Activated T-helper 1 cell treated with anti-CD3 and anti-CD28 coated beads, Interleukin-2, amount 50 U/mL, for 16 hours (primary cell): ENCODE data around the gene FEM1B.

Experiments
- DNase-seq, 2 donors: peaks; one replicate each; pipeline ENCODE4 v3.0.0-alpha.2; 2020; ENCODE audit warnings: low read depth in 1 of 2, low spot score in 1 of 2

Gene FEM1B

DNA sequence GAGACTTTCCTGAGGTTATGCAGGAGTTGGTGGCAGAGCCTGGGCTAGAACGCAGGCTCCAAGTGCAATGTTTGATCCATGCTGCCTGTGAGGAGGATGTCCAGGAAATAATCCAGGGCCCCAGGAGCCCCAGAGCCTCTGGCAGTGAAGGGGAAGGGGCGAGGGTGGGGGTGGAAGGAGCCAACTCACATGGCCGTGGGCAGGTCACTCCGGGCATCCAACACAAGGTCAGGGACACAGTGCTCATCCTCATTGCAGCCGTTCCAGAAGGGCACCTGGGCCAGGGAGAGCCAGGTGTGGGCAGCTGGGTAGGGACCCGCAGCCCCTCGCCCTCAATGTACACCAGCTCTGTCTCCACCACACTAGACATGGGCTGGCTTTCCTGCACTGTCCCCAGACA is 43.7 kb downstream of the FEM1B start:
- DNase-seq, result no peak

DNA sequence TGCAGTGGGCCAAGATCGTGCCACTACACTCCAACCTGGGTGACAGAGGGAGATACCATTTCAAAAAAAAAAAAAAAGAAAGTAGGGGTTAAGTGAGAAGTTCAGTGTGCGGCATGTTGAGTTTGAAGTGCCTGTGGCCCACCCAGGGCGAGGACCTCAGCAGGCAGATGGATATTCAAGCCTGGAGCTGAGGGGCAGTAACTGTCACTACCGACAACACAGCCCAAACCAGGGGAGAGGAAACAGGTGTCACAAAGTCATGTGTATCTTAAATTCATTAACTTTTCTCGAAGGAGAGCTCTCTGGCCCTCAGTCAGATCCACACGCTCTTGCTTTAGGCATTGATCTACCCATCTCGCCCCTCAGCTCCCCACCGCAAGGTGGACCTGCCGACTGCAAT is 45.3 kb downstream of the FEM1B start:
- no peak for DNase-seq

DNA sequence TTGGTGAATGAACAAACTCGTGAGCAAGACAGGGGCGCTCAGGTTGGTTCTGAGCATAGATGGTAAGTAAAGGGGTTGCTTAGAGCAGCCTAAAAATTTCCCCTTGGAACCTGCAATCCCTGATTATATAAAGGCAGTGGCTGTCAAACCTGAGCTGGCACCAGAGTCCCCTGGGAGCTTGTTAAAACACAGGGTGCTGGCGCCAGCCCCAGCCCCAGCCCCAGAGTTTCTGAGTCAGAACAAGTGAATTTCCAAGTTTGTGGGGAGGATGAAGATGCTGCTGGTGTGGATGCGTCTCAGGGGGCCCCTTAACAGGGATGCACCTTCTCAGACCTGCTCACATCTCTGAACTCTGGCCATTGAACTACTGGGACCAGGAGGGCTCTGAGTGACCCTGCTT is 48.2 kb downstream of the FEM1B start:
- no peak for DNase-seq

GRCh38 chr15:68326711-68327354 is 49.3 kb downstream of the FEM1B start:
- DNase-seq, result no peak

DNA sequence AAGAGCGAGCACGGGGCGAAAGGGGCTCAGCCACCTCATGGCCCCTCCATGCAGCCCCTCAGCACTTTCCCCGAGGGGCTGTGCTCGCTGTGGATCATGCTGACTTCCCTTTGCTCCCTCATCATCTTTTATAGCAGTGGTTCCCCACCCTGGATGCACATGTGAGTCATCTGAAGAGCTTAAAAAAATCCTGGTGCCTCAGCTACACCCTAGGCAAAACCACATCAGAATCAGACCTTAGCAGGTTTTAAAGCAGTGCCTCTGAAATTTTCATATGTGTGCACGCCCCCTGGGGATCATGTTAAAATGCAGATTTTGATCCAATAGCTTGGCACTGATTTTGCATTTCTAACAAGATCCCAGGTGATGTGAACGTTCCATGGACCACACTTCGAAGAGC is 50.9 kb downstream of the FEM1B start:
- DNase-seq, result no peak

DNA sequence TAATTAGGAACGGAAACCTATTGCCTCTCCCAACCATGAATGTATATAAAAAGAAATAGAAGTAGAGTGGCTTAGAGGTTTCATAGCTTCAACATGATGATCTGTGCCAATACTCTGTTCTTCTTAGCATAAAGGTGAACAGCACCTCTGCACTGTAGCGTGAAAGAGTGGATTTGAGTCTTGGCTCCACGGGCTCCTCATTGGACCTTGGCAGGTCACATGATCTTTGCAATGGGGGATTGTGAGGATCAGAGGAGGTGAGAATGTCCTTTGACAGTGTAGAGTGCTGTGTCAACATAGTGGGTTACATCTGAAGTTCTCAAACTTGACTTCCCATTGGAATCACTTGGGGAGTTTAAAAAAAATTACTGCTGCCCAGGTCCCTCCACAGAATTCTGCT is 51.4 kb downstream of the FEM1B start:
- no peak for DNase-seq

GRCh38 chr15:68330416-68330815 is 52.9 kb downstream of the FEM1B start:
- DNase-seq, result no peak

DNA sequence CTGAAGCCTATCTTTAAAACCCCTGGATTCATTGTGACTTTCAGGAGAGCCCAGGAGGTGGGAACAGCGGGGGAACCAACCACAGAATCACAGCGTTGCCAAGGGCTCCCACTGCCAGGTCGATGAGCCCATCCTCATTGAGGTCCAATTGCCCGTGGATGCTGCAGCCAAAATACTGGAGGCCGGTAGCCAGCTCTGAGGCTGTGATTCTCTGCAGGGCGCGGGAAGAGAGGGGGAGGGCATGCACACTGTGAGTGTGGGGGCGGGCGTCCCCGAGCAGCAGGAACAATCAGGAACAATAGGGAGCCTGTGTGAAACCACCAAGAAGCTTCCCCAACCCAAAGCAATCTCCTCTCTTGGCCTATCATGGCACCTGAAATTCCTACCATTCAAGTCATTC is 53.4 kb downstream of the FEM1B start:
- no peak for DNase-seq

DNA sequence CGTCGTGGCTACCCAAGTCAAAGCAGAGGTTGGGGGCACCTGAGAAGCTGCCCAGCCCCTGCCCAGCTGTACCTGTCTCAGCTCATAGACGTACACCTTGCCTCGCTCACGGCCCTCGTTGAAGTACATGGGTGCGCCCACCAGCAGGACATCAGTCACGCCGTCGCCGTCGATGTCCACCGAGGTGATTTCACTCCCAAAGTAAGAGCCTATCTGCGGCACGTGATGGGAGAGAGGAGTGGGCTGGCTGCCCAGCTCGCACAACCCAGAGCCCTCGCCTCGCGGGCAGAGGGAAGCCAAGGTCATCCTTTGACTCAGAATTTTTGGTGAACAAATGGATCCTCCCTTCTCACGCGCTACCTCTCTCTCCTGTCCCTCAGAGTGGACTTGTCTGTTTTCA is 54.7 kb downstream of the FEM1B start:
- DNase-seq, result no peak

- no peak for DNase-seq
Measured at GRCh38 chr15:68333775-68334470, 56.4 kb downstream of the FEM1B start.

- no peak for DNase-seq
Measured at GRCh38 chr15:68334661-68335124, 57.1 kb downstream of the FEM1B start.

DNA sequence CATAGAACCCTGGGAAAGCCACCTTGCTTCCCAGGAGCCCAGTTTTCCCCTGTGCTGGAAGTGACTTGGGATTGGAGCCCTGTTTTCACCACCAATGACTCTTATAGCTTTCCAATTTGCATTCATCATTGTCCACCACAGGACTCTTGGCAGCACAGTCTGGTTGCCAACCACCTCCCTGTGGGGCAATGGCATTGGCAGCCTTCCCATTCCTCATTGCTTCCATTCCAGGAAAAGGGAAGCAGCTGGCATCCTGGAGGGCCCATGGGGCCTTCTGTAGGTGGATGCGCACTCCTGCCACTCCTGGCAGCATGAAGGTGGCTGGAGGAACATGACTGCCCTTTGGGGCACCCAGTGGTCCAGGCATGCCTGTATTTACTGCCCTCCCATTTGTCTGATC is 57.7 kb downstream of the FEM1B start:
- DNase-seq, result no peak

GRCh38 chr15:68335655-68336054 is 58.1 kb downstream of the FEM1B start:
- no peak for DNase-seq

DNA sequence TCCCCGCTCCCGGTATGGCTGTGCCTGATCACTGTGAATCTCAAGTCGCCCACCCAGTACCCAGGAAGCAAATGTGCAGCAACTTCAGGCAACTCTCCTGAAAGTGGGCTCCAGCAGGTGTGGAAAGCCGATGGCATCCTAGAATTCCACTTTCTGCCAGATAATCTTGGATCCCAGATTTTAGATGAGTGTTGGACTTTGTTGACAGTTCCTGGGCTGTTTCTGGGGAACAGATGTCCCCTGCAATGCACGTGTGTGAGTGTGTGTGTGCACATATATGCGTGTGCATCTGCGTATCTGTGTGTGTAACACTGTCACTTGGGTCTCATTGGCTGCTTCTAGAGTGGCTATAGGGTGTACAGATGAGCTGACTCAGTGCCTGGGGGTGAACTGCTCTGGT is 59.0 kb downstream of the FEM1B start:
- DNase-seq, result no peak

DNA sequence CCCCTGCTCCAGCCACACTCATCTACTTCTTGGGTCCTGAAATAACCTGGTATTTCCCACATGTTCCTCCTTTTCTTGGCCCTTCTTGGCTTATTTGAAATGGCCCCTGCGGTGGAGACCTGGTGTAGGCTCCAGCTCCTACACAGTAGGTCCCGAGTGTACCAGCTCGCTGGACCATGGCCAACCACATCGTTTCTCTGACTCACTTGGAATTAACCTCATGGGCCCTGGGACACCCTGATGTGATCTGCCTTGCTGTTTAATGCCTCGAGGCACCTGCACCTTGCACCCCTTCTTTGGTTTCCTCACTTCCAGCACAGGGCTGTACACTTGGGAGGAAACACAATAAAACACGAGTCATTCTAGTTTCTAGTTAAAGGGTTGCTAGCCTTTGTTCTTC is 60.3 kb downstream of the FEM1B start:
- DNase-seq, result no peak

DNA sequence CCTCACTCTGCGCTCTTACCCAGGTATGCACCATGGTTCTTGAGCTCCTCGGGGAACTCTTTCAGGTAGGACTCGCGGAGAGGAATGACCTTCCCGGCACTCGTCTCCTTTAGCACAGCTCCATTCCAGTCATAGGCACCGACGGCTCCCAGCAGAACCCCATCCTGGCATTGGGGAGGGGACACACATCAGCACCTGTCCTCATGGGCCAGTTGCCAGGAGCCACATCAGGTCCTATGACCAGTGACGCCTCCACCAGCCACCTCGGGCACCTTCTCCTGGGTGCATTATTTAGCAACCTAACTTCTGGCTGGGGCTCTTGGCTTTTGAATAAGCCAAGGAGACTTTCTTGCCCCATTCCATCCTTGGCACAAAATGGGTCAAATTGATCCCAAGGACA is 61.9 kb downstream of the FEM1B start:
- no peak for DNase-seq

DNA sequence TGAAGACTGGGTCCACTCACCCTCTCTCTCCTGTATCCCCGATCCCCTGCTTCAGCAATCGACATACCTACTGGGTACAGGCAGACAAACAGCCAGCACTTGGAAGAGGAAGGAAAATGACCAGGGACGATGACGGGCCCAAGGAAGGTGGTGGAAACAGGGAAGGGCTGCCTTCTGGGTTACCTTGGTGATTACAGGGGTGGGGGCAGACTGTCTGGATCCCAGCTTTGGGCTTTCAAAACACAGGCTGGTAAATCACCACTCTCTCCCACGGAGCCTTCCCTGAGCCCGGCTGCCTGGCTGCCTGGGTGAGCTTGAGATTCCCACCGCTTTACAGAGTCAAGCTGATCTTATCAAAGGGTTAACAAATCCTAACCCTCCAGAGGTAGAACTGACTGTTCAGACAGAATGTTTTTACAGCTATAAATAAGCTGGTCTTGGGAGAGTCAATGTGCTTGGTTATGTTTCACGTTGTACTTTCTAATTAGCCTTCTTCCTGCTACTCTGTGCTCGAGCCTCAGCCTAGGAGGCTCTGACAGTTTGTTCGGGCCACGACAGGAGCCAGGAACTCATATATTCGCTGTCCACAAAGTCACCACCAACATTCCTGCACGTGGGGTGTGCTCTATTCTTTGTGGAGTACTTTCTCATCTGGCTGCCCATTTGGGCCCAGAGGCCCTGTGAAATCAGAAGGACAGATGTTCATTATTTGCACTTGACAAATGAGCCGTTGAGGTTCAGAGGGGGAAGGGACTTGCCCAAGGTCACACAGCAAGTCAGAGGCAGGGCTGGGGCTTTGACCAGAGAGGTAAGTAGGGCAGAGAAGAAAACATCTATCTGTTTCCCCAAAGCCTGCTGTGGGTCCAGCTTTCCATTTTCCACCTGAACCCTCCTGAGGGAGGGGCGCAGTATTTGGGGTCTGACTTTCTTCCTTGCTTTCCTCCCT is 63.5 kb downstream of the FEM1B start:
- no peak for DNase-seq

GRCh38 chr15:68341760-68342725 is 64.5 kb downstream of the FEM1B start:
- DNase-seq, result no peak

- no peak for DNase-seq
Measured at GRCh38 chr15:68343579-68344225, 66.2 kb downstream of the FEM1B start.

- no peak for DNase-seq
Measured at GRCh38 chr15:68344600-68344999, 67.1 kb downstream of the FEM1B start.
